NOMO-1 treated with DMSO at 0.1 percent for 48 hours (cell line): ENCODE data around the gene CD207.

ENCODE experiments used
- DNase-seq: peaks from one replicate; lab custom pipeline; 2025; ENCODE audit not compliant: unreplicated experiment; lab: John Stamatoyannopoulos, UW

The CD207 gene

DNA sequence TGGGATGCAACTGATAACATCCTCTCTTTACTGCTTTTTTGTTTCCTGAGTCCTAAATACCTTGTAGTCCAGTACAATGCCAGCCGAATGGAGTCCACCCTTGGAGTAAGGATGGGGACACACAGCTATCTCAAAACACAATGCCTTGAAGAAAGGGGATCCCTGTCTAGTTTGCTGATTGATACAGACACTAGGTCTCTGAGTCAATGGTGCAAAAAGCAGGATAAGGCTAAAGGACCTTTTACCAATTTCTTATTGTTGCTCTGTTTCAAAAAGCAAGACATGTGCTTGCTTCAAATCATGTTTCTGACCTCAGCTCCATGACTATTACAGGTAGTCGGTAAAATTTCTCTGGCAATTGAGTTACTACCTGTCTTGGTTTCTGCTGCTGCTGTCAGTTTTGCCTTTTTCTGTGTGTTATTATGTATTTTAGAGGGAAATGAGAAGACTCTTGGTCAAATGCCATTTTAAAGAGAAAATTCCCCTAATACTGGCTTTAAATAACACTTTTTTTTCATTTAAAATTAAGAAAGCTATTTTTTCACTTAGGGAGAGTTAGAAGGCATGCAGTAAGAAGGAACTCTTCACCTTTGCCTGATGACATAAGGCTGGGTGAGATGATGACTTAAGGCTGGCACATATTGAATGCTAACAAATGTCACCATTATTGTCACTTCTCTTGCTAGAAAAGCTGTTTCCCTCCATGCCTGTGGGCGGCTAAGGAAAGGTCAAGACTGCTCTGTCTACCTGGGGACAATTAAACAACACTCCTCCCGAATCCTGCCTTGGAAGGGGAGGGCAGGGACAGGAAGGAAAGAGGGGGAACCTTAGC is 40.2 kb downstream of the CD207 start:
- no peak for DNase-seq

DNA sequence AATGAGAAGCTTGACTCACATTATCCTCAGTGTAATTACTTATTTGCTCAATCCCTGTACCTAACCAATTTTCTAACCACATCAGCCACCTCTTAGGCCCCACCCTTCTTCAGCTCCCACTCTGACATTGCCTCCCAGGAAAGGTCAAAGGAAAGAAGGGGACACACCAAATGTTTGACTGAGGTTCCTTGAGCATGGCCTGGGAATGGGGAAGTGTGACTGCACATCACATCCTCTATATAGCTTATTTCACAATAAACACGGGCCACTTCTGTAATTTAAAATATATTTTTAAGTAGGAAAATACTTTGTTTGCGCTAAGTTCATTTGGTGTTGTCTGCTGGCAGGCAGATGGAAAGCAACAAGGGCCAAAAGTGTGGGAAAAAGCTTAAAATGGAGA is 42.2 kb downstream of the CD207 start:
- peak; percentile 95 for DNase-seq

DNA sequence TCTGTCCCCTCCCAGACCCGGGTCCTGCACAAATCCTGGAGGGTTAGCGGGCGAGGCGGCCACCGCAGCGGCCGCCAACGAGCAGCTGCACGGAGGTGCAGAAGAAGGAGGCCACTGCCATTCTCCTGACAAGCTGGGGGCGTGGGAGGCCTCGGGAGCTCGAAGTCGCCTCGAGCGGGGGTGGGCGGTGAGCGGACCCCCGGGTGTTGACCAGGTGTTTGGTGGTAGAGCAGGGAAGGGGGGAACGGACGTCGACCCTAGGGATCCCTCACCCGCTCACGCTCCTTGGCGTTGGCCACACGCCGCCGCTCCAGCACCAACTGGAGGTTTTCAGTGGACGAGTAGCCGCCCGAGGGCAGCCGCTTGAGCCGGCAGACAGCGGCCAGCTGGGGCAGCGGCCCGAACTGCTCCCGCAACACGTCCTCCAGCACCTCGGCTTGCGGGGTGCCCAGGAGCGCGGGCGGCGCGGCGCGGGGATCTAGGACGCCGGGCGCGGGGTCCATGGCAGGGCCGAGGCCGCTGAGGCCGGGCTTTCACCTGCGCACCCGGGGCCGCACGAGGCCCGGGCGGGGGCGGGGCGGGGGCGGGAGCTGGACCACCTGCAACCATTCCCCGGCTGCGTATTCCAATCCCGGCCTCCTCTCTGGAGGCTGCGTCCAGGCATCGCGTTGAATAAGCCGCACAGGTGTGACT is 45.3 kb downstream of the CD207 start, which contains the start of gene FIGLA:
TSS of gene FIGLA (minus strand) at position 508 of the 693 bp plus-strand sequence. CDS start at position 503, 5 bp downstream.
- no peak for DNase-seq

DNA sequence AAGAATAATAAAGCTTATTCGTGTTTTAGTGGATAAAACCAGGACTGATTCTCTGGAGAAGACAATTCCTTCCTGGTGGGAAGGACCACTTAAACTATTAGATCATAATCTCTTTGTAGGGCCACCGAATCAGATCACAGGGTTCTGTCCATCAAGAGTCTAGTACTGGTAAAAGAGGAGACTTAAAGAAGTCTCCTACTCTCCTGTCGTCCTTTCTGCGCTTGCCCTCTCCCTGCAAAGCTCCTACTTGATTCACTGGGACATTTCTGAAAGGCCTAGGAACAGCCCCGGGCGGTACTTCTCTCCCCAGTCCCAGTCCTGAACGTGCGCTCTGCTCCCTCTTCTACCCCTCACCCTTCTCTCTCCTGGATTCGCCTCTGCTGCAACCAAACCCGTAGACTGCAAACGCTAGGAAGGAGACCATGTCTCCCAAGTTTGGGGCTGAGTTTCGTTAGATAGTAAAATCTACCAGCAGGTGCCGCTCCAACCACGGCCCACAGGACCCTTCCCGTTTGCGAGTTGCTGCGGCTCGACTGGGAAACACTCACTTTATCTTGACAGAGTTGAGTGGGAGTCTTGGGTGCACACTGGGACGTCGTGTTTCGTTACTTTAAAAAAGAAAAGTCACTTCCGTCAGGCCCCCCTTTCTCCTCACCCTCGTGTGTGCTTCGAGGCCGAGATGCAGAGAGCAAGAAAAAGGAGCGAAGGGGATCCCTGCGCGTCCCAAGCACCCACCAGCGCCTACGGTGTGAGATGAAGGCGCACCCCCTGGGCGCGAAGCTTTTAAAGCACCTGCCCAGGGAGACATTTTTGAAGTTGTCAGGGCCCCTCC is 46.1 kb downstream of the CD207 start:
- DNase-seq: peak; percentile 62

DNA sequence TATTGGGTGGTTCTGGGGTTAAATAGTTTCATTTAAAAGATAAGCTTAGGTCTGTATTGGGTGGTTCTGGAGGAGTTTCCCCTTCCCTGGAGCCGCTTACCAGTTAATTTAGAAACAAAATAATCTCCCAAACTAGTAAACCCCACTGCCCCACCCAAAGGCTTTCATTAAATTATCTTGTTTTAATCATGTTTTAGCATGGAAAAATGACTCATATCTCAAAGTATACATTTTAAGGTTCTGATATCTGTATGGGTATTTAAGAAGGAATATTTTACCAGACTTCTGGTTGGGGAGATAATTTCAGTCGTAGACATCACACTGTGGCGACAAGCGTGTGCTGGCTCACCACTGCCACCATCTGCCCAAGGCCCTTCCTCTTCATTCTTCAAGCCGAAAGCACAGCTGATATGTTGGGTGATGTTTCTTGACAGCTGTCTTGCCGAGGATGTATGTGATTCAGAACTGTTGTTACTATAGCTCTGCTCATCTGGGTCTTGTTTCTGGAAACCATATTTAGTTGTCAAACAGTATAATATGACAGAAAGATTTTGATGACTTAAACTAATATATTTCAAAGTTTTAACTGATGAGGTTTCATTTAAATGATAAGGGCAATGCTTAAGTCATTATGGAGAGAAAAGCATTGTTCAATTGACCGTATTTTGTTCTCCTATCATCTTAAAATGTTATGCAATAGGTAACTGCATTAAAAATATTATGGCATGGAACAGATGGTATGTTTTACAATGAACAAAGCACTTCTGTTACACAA is 50.3 kb downstream of the CD207 start:
- peak; percentile 62 for DNase-seq

DNA sequence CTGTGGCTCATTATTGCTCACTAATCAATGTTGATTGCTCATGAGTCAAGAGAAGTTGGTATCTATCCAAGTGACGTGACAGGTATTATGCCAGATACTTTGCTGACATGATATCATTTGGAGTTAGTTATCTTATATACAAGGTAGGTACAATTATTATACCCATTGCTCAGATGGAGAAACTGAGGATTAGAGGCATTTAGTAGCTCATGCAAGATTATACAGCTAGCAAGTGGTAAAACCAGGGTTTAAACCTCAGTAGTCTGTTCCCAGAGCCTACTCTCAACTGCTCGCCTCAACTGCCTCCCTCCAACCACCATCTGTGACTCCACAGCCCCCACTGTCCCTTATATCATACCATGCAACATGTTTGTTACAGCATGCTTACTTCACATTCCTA is 51.3 kb downstream of the CD207 start:
- DNase-seq: no peak
